ENCODE measurements around the gene C1orf94.

Gene C1orf94

DNA sequence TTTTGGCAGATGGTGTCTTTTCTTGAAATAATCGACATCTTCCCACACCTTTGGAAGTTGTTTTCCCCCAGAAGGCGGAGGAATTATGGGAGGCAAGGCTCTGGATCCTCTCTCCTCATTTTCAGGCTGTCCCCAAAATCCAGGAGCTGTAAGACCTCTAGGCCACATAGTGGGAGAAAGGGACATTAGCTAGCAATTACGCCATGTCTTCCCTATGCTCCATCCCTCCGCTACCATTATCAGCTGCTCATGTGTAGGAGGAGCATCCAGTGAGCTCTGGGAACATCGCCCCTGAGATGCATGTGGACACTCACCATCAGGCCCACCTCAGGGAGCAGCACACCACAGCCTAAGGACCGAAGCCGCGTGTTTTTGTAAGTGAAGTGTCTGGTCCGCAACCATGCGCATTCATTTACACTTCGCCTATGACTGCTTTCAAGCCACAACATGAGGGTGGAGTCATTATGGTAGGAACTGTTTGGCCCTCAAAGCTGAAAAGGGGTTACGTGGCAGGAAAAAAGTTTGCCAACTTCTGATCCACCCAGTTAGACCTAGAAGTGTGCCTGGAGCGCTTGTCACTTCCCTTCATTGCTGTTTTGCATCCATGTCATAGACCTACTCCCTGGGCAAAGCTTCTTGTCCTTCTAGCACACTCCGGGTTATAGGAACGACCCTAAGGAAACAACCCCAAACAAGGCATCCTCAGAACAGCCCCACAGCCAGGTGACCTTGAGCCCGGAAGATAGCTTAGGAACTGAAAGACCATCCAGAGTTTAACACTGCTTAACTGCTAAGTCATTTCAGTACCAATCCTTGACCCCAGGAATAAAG is 85.5 kb downstream of the C1orf94 start:
- DNase-seq (ENCODE audit: low read depth, low spot score) = no peak

DNA sequence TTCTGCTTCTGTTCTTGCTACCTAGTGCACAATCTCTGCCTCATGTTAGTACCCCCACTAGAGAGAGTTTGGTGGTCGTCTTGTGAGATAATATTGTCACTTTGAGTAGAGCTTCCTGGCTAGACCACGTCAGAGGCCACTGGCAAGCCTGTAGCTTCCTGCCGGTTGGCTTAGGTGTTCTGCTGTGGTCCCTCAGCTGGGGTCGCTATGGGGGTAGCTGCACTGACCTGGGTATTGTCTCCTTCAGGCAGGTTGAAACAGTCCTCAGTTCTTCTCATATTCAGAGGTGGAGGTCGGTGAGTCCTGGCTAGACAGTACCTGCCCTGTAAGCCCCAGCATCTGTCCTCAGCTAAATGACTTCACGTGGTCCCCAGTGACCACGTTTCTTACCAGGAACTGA is 86.2 kb downstream of the C1orf94 start:
- DNase-seq (ENCODE audit: low read depth, low spot score) = no peak

DNA sequence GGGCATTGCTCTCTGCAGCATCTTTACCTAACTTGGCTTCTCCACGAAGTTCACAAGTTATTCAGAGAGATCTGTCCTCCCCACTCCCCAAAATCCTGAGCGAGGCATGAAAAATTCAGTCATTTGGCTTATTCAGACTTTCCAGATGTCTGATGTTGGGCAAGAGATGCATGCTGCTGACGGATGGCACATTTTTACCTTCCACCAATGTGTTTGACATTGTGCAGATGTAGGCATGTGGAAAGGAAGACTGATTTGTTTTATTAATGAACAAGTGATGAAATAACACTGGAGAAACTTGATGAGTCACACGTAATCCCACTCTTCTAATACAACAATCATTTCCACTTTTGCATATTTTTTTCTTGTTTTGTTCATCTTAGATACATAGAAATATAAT is 86.7 kb downstream of the C1orf94 start:
- no peak for DNase-seq (ENCODE audit: low read depth, low spot score)

DNA sequence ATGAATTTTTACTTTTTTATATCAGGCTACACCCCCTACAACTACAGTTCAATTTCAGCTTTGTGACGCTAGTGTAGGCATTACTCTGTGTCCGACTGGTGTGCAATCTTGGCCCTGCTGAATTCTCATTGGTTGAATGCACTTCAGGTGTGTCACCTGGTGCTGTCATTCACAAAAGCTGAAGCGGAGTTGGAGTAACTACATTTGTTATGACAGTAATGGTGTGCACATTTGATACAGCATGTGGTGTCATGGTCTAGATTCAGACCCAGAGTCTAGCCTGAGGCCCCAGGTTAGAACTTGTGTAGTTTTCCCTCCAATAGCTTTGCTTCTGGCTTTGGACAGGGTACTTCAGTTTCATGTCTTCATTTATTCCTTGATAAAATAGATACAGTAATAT is 88.7 kb downstream of the C1orf94 start:
- DNase-seq (ENCODE audit: low read depth, low spot score) = no peak

DNA sequence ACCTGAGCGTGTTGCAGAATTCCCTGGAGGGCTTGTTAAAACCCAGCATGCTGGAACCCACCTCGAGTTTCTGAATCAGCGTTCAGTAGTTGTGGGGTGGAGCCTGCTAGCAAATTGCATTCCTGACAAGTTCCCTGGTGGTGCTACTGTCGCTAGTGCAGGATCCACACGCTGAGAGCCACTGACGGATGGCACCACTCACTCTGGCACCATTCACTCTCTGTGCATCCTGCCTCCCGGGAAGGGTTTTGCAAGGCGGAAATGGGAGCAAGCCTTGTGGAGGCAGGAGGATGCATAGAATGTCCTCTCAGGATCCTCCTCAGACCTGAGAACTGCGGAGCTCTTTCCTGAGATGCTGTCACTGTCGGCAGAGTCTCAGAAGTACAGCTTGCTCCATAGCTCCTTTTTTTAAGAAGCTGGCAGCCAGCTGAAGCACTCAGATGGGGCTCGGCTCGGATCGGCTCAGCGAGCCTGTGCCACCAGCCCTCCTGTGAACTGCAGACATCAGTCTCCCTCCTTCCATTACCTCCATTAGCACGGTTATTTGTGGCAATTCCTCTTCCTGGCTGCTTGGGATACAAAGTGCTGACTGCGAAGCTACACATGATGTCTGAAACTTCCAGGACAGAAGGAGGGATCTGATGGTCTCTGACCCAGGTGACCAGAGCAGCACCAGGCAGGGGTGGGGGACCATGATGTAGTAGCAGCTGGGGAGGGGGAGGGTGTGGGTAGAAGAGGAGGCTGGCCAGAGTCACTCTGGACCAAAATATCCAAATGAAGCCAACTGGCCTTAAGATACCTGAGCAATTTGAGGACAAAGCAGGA is 89.6 kb downstream of the C1orf94 start:
- no peak for DNase-seq (ENCODE audit: low read depth, low spot score)

DNA sequence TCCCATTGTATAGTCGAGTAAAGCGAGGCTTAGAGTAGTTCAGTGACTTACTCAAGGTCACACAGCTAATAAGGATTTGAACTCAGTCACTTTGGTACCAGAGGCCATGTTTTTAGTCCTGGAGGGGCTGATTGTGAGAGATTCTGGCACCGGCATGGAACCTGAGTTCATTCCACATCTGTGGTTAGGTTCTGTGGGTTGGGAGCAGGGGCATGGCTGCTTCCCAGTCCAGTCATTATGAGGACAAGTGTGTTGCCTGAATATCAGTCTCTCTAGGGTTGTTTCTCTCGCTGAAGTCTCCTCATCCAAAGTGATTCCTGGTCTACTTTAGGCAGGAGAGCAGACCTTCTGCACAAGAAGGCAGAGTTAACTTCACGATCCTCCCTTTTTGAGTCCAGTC is 90.6 kb downstream of the C1orf94 start:
- DNase-seq (ENCODE audit: low read depth, low spot score) = no peak

- DNase-seq (ENCODE audit: low read depth, low spot score) = no peak
These were observed 91.7 kb downstream of the C1orf94 start for GRCh38 chr1:34268311-34268954.
